Esophagus squamous epithelium (tissue), 4 donors: Measurements from ENCODE around the gene ANKRD60.

Experiments used
- POLR2A ChIP-seq, 4 donors: fragments of 450-650 bp; IDR thresholded peaks; one replicate each; pipeline ENCODE4 v1.6.1; 2017; ENCODE audit warnings: antibody characterized with exemption in 4 of 4, mild to moderate bottlenecking in 4 of 4, moderate library complexity in 3 of 4
- TF ChIP-seq, protein P1 (sequence below), 6 experiments: fragments of 450-650 bp in 4 of 6; fragments of 200-600 bp in 2 of 6; sonication (generic) in 2 of 6; IDR thresholded peaks; one replicate each; pipeline ENCODE4 v1.5.1; 2016 to 2019; ENCODE audit warnings: antibody characterized with exemption in 6 of 6, mild to moderate bottlenecking in 4 of 6, moderate library complexity in 4 of 6

GRCh38 chr20:58243653-58244410 lies 15.4 kb upstream of the ANKRD60 start:
- TF ChIP-seq, protein P1, sequence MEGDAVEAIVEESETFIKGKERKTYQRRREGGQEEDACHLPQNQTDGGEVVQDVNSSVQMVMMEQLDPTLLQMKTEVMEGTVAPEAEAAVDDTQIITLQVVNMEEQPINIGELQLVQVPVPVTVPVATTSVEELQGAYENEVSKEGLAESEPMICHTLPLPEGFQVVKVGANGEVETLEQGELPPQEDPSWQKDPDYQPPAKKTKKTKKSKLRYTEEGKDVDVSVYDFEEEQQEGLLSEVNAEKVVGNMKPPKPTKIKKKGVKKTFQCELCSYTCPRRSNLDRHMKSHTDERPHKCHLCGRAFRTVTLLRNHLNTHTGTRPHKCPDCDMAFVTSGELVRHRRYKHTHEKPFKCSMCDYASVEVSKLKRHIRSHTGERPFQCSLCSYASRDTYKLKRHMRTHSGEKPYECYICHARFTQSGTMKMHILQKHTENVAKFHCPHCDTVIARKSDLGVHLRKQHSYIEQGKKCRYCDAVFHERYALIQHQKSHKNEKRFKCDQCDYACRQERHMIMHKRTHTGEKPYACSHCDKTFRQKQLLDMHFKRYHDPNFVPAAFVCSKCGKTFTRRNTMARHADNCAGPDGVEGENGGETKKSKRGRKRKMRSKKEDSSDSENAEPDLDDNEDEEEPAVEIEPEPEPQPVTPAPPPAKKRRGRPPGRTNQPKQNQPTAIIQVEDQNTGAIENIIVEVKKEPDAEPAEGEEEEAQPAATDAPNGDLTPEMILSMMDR (IDR thresholded peaks at IDR 0.05): no peak
- TF ChIP-seq POLR2A (IDR thresholded peaks at IDR 0.05): no peak
